ENCODE measurements around the gene CDH2.

The CDH2 gene

GRCh38 chr18:28043631-28044030 lies 133.3 kb downstream of the CDH2 start:
- no peak for DNase-seq (ENCODE audit: low read depth)

- no peak for DNase-seq (ENCODE audit: low read depth)
Measured at GRCh38 chr18:28041366-28041765, 135.6 kb downstream of the CDH2 start.

- no peak for DNase-seq (ENCODE audit: low read depth)
Measured at GRCh38 chr18:28040716-28041115, 136.2 kb downstream of the CDH2 start.

- no peak for DNase-seq (ENCODE audit: low read depth)
Measured at GRCh38 chr18:28040211-28040610, 136.7 kb downstream of the CDH2 start.

- DNase-seq (ENCODE audit: low read depth) = no peak
Measured at GRCh38 chr18:28039691-28040090, 137.2 kb downstream of the CDH2 start.

- DNase-seq (ENCODE audit: low read depth) = no peak
Measured at GRCh38 chr18:28039078-28039477, 137.9 kb downstream of the CDH2 start.

GRCh38 chr18:28036488-28036887 lies 140.4 kb downstream of the CDH2 start:
- DNase-seq (ENCODE audit: low read depth) = no peak

GRCh38 chr18:28034567-28034966 lies 142.4 kb downstream of the CDH2 start:
- DNase-seq (ENCODE audit: low read depth) = no peak

- DNase-seq (ENCODE audit: low read depth) = no peak
Measured at GRCh38 chr18:28032177-28032576, 144.8 kb downstream of the CDH2 start.

GRCh38 chr18:28030458-28030857 lies 146.5 kb downstream of the CDH2 start:
- DNase-seq (ENCODE audit: low read depth) = no peak

GRCh38 chr18:28027755-28028154 lies 149.2 kb downstream of the CDH2 start:
- DNase-seq (ENCODE audit: low read depth) = no peak

GRCh38 chr18:28019425-28020108 lies 157.4 kb downstream of the CDH2 start:
- no peak for DNase-seq (ENCODE audit: low read depth)

GRCh38 chr18:28018351-28018750 lies 158.6 kb downstream of the CDH2 start:
- DNase-seq (ENCODE audit: low read depth) = no peak

- no peak for DNase-seq (ENCODE audit: low read depth)
Measured at GRCh38 chr18:28015671-28016070, 161.3 kb downstream of the CDH2 start.

GRCh38 chr18:28013066-28013465 lies 163.9 kb downstream of the CDH2 start:
- no peak for DNase-seq (ENCODE audit: low read depth)

GRCh38 chr18:28012336-28012735 lies 164.6 kb downstream of the CDH2 start:
- DNase-seq (ENCODE audit: low read depth) = no peak

- DNase-seq (ENCODE audit: low read depth) = no peak
Measured at GRCh38 chr18:28009589-28009988, 167.3 kb downstream of the CDH2 start.

GRCh38 chr18:28007841-28008240 lies 169.1 kb downstream of the CDH2 start:
- no peak for DNase-seq (ENCODE audit: low read depth)

- no peak for DNase-seq (ENCODE audit: low read depth)
Measured at GRCh38 chr18:28005164-28005563, 171.8 kb downstream of the CDH2 start.

- DNase-seq (ENCODE audit: low read depth) = no peak
Measured at GRCh38 chr18:28004606-28005005, 172.3 kb downstream of the CDH2 start.

- no peak for DNase-seq (ENCODE audit: low read depth)
Measured at GRCh38 chr18:28003451-28003850, 173.5 kb downstream of the CDH2 start.

GRCh38 chr18:28002841-28003240 lies 174.1 kb downstream of the CDH2 start:
- no peak for DNase-seq (ENCODE audit: low read depth)

GRCh38 chr18:27996801-27997272 lies 180.1 kb downstream of the CDH2 start:
- no peak for DNase-seq (ENCODE audit: low read depth)

- DNase-seq (ENCODE audit: low read depth) = no peak
Measured at GRCh38 chr18:27995770-27996502, 181.0 kb downstream of the CDH2 start.
